Esophagus mucosa (tissue), 1 donor: ENCODE results near the gene CADPS2. TPM values are rescaled to one million over a fixed set of nuclear protein-coding genes. Genes with fewer than 3 reads are reported as not detected.

Experiments
- ATAC-seq: fragments of 200-7000 bp; cut with Tn5 transposase; one replicate; pipeline ENCODE4 v1.9.1; 2020
- total RNA-seq: library from RNA; stranded (reverse); gene quantifications from one replicate; pipeline ENCODE4 v1.2.4, GENCODE V29; 2023
- donor health status: DM: yes; HTN: yes; CAD: no.

CADPS2 gene
- total RNA-seq, 1 donor from 2014 or later = 2.4 TPM

GRCh38 chr7:122362473-122362872 lies 523.8 kb downstream of the CADPS2 start:
- ATAC-seq = no peak

DNA sequence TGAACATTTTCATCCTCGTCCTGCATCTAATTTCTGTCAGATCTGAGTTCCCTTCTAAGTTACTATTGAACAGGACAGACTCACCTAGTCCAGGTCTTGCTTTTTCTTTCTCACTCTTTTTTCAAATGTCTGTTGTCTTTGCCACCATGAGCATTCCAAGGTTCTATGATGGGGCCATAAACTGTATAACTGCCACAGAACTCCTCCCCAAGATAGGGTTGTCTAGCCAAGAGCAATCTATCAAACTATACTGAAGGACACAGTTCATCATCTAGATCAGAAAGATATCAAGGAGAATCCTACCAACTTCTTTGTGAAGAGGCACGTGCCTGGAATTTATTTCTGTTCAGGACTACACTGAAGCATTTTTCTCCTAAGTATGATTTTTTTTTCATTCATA lies 531.6 kb downstream of the CADPS2 start:
- ATAC-seq = no peak

DNA sequence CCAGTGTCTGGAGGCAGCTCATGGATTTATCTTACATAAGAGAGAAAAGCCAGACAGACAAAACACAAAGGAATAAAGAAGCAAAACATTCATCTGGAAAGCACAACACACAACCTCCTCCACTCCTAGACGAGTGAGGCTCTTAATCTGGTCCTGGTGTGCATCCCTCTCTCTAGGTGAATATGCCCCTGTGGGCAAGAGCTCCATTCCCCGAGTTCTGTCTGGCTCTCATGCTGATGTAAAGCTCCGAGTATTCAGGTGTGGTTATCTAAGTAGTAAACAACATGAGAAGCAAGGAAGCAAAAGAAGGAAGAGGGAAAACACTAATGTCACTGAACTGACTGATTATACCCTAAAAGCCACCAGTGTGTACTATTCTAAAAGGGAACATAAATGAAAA lies 533.8 kb downstream of the CADPS2 start:
- no peak for ATAC-seq

- no peak for ATAC-seq
These were observed 535.6 kb downstream of the CADPS2 start for GRCh38 chr7:122350701-122351100.

GRCh38 chr7:122344303-122344620 lies 542.0 kb downstream of the CADPS2 start:
- ATAC-seq = no peak

DNA sequence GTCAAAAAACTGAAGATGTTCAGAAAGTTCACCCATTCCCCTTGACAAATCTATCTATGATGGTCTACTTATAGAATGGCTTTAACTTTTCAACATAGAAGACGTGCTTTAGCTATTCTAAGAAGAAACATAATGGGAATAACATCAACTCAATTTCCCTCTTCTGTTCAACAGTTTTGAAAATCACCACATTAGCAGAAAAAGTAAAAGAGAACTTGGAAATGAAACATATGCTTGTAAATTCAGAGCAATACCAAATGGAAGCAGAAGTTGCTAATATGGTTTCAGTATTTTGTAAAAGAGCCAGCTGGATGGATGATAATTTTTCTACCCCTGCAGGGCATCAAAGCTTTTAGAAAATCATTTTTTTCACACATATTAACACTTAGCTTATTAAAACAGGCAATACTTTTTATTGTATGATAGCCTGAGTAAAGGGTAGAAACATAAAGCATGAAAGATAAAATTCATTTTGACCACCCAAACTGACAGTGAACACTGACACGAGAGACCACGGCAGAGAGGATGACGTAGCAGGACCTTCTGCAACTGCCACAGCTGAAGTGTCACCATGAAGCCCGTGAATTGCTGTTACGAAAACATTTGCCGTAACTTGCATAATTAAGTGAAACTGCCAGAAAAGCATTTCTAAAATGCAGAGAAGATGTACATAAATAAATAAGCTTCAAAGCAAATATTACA lies 542.5 kb downstream of the CADPS2 start:
- no peak for ATAC-seq

- ATAC-seq = no peak
These were observed 545.8 kb downstream of the CADPS2 start for GRCh38 chr7:122340427-122340826.

GRCh38 chr7:122339145-122339904 lies 546.9 kb downstream of the CADPS2 start:
- ATAC-seq = no peak

GRCh38 chr7:122337011-122337410 lies 549.2 kb downstream of the CADPS2 start:
- no peak for ATAC-seq

DNA sequence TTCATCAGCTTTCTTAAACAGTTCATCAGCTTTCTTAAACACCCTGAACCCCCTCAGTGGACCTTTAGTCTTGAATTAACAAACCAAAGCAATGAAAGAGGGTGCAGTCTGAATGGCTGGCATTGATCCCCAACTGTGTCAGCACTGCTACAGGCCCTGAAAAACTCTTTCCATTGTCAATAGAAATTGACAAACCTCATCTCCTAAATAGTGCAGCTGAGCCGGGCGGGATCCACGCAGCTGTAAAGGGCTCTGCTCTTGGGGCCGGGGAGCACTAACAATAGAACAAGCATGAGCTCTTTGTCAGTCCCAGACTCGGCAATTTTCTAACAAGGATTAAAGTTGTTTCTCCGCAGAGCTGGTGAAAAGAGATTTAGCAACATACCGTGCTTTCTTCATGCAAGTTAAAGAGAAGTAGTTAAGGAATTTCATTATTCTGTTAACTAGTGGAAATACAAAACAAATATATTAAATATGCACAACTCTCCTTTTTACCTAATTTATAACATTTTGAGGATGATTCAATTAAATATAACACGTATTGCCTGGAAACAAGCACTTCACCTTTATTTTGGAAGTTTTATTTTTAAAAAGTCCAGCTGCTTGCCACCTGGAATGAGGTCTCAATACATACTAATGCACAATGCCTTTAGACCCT lies 557.0 kb downstream of the CADPS2 start:
- ATAC-seq = no peak

DNA sequence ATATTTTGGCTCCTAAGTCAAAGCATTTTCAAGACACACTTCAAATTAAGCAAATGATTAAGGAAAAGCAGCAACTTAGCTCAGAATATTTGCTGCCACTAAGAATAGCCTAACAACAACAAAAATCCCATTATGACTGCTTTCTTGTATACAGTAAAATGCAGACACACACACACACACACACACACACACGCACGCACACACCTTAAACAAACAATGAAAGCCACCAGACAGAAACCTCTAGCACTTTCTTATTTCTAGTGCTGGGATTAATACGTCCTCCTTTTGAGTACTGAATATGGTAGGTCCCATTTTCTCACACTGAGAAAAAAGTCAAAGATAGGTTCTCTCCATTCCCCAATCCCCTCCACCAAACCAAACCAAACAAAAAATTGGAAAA lies 558.3 kb downstream of the CADPS2 start:
- ATAC-seq = no peak

GRCh38 chr7:122316467-122317388 lies 569.5 kb downstream of the CADPS2 start:
- ATAC-seq = no peak

GRCh38 chr7:122315507-122316466 lies 570.5 kb downstream of the CADPS2 start:
- ATAC-seq = no peak

GRCh38 chr7:122314284-122314683 lies 572.0 kb downstream of the CADPS2 start:
- ATAC-seq = no peak

DNA sequence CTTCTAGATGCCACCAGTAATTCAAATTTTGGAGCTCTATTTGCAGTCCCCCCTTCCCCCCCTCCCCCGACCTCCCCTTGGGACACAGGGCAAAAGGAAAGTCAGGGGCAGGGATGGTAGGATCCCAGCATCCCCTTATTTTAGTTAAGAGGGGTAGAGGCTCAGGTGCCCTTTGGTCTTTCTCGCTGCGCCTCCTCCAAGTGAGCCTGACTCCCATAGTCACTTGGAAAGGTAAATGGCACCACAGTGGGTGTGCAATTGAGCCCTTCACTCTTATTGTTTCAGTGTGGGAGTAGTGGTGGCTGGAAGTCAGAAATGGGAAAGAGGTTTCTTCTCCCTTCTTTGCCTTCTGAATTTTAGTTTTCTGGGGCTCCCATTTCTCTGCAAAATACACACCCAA lies 573.5 kb downstream of the CADPS2 start:
- no peak for ATAC-seq

DNA sequence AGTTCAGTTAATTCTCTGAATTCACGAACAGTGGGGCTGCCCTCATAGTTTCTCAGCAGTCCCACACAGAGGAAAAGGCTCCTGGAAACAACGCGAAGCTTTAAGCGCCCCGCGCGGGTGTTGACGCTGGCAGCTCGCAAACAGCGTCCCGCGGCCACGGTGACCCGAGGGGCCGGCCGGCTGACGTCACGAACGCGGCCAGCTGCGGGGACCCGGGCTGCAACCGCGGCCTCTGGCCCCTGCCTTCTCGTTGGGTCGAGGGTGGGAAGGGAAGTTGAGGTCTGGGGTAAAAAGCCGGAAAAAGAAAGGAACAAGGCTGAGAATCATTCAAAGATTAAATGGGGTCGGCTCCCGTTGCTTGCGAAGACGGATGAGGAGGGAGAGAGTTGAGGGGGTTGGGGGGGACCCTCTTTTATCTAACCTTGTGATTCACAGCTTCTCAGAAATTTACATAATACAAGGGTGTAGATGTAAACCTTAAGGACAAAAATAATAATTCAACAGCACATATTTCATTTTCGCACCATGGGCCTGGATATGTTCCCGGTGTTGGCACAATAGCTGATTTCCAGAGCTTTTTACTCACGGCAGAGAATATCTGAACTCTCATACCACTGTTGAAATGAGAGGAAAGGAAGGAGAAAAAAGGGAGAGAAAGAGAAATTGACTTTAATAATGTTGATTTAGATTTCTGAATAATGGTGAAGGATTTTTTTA lies 574.4 kb downstream of the CADPS2 start:
- no peak for ATAC-seq

- no peak for ATAC-seq
These were observed 575.1 kb downstream of the CADPS2 start for GRCh38 chr7:122311050-122311700.

DNA sequence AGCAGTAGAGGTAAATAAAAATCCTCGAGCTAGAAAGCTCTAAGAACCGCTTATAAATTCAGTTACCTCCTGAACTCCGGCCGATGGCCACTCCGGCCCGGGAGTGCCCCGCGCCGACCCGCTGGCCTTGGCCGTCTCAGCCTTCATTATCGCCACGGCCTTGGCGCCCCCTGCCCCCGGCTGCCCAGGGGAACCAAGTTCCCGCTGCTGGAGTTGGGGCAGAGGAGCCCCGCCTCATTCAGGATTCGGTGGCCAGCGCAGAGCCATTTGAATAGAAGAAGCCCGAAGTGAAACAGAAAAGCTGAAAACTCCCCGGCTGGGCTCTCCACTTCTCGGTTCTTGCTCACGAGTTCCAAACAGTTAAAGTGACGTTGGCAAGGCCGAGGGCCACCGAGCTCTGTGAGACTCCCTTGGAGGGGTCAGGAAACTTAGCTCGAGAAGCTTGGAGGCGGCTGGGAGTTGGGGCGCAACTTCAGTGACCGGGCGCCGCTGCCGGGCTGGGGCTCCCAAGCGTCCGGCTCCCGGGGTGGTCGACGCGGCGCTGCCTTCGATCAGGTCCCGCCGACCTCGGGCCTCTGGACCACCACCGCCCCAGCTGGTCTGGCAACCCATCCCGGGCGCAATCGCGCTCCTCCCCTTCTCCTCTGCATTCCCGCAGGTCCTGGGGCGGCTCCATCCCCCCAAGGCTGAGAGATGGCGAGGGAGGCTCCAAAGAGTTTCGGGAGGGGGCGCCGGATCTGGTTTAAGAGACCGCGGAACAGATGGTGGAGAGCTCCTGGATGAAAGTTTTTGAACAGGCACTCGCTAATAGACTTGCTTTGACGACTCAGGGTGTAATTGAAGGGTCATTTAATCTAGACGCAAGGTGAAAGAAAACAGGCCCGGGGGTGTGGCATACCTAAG lies 575.9 kb downstream of the CADPS2 start:
- ATAC-seq = no peak

DNA sequence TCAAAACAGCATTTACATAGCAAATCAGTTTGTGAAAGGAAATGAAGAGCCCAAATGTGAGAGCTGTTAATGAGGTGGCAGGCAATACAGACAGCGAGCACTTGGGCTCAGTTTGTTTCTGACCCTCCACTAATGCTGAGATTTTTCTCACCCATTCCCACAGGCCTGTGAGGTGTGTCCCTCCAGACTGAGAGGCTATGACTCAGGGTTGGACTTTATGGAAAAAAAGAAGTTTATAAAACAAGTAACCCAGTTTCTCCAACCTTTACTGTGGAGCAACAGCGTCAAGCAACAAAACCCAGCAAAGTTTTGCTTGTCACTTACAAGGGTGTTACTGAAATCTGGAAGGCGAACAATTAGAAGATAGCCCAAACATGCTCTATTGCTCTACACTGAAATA lies 576.8 kb downstream of the CADPS2 start:
- ATAC-seq = no peak
